Measurements from ENCODE around the gene MT1H.

- TF ChIP-seq POLR2AphosphoS5 (IDR thresholded peaks at IDR 0.05; ENCODE audit: low read depth, low read length) (no peak), POLR2A (IDR thresholded peaks at IDR 0.05; ENCODE audit: low read depth, low read length) (no peak), TAF1 (IDR thresholded peaks at IDR 0.05; ENCODE audit: borderline replicate concordance, low read depth, low read length) (no peak)
These were observed 40.6 kb downstream of the MT1H start for GRCh38 chr16:56710181-56710737.

Data from GM12892 (cell line).